UCSD-AML1 (cell line): ENCODE results near the gene MYRFL.
A peak's percentile ranks its signal among the peaks of the same experiment; 100 is the strongest.
"Not testable (repeated sequence)": the region's sequence is repeated elsewhere in the genome, so short reads cannot be mapped to it uniquely, and the experiment has no call there.

Experiments
- DNase-seq: peaks from one replicate; lab custom pipeline; 2025; ENCODE audit not compliant: unreplicated experiment; lab: John Stamatoyannopoulos, UW

The MYRFL gene

GRCh38 chr12:69824966-69825560, at the start of gene MYRFL:
Gene MYRFL (plus strand): TSS chr12:69825227. CDS start chr12:69825518, 291 bp downstream.
- DNase-seq: no peak

- peak; percentile 35 for DNase-seq
Measured at GRCh38 chr12:69779928-69780327, 45.1 kb upstream of the MYRFL start.

GRCh38 chr12:69783365-69783764, 41.7 kb upstream of the MYRFL start:
- no peak for DNase-seq

- DNase-seq: no peak
Measured at GRCh38 chr12:69789351-69789750, 35.7 kb upstream of the MYRFL start.

GRCh38 chr12:69792533-69792932, 32.5 kb upstream of the MYRFL start:
- no peak for DNase-seq

GRCh38 chr12:69807101-69807897, 17.7 kb upstream of the MYRFL start:
- DNase-seq: not testable (repeated sequence)

GRCh38 chr12:69810870-69811498, 14.0 kb upstream of the MYRFL start:
- no peak for DNase-seq

- DNase-seq: no peak
Measured at GRCh38 chr12:69816082-69816481, 8.9 kb upstream of the MYRFL start.

- no peak for DNase-seq
Measured at GRCh38 chr12:69821032-69821455, 4.0 kb upstream of the MYRFL start.

- no peak for DNase-seq
Measured at GRCh38 chr12:69821456-69822159, 3.4 kb upstream of the MYRFL start.

GRCh38 chr12:69822201-69822860, 2.7 kb upstream of the MYRFL start:
- no peak for DNase-seq

- no peak for DNase-seq
Measured at GRCh38 chr12:69824028-69824427, 999 bp upstream of the MYRFL start.

- DNase-seq: no peak
Measured at GRCh38 chr12:69828897-69829296, 3.9 kb downstream of the MYRFL start.

GRCh38 chr12:69833696-69834095, 8.7 kb downstream of the MYRFL start:
- DNase-seq: no peak

- no peak for DNase-seq
Measured at GRCh38 chr12:69834147-69834546, 9.1 kb downstream of the MYRFL start.

- DNase-seq: no peak
Measured at GRCh38 chr12:69834576-69834975, 9.5 kb downstream of the MYRFL start.

GRCh38 chr12:69835081-69835480, 10.1 kb downstream of the MYRFL start:
- no peak for DNase-seq

- DNase-seq: no peak
Measured at GRCh38 chr12:69836015-69836414, 11.0 kb downstream of the MYRFL start.

GRCh38 chr12:69837191-69837590, 12.2 kb downstream of the MYRFL start:
- no peak for DNase-seq

- no peak for DNase-seq
Measured at GRCh38 chr12:69837657-69838415, 12.8 kb downstream of the MYRFL start.
